ENCODE results near the gene ZNF362. TPM values are rescaled to one million over a fixed set of nuclear protein-coding genes. Genes with fewer than 3 reads are reported as not detected.

ZNF362 gene
- total RNA-seq, 1 donor = 13.4 TPM

- Histone ChIP-seq H3K27ac (ENCODE audit: low read depth, low read length) (no peak overlapping the region), H3K9me3 (ENCODE audit: low read depth, low read length) (no peaks in the 10 kb centered on the region), H3K36me3 (ENCODE audit: insufficient read depth, low read length) (peaks cover 13% of the 10 kb centered on the region), H3K4me2 (ENCODE audit: insufficient read depth, low read length) (no peak overlapping the region), H4K20me1 (ENCODE audit: insufficient read depth, low read length) (peaks cover 42% of the 10 kb centered on the region), H3K4me3 (ENCODE audit: insufficient read depth, low read length) (no peak overlapping the region), H3K79me2 (ENCODE audit: insufficient read depth, low read length) (peaks cover 28% of the 10 kb centered on the region), H3K27me3 (ENCODE audit: insufficient read depth, low read length) (no peaks in the 10 kb centered on the region), H3K4me1 (ENCODE audit: insufficient read depth, low read length) (no peaks in the 10 kb centered on the region), H2AFZ (ENCODE audit: low read length) (no peak overlapping the region)
- TF ChIP-seq CTCF (IDR thresholded peaks at IDR 0.05; ENCODE audit: extremely low read depth, low read depth, low read length) = no peak
- DNase-seq (ENCODE audit: insufficient read length, low spot score, missing footprints) = peak; percentile 17
Observed at GRCh38 chr1:33275195-33275594, 18.9 kb downstream of the ZNF362 start.

GRCh38 chr1:33275706-33276572 is 19.6 kb downstream of the ZNF362 start:
- H2AFZ ChIP-seq (ENCODE audit: low read length) = no peak overlapping the region
- no peaks in the 10 kb centered on the region for H3K27me3 ChIP-seq (ENCODE audit: insufficient read depth, low read length)
- no peaks in the 10 kb centered on the region for H3K9me3 ChIP-seq (ENCODE audit: low read depth, low read length)
- H3K4me3 ChIP-seq (ENCODE audit: insufficient read depth, low read length) = no peak overlapping the region
- H3K4me2 ChIP-seq (ENCODE audit: insufficient read depth, low read length) = no peak overlapping the region
- peaks cover 34% of the 10 kb centered on the region for H4K20me1 ChIP-seq (ENCODE audit: insufficient read depth, low read length)
- H3K79me2 ChIP-seq (ENCODE audit: insufficient read depth, low read length) = peaks cover 25% of the 10 kb centered on the region
- peak; percentile 45 for DNase-seq (ENCODE audit: insufficient read length, low spot score, missing footprints)
- no peak overlapping the region for H3K27ac ChIP-seq (ENCODE audit: low read depth, low read length)
- no peaks in the 10 kb centered on the region for H3K4me1 ChIP-seq (ENCODE audit: insufficient read depth, low read length)
- TF ChIP-seq CTCF (IDR thresholded peaks at IDR 0.05; ENCODE audit: extremely low read depth, low read depth, low read length) = no peak
- peaks cover 13% of the 10 kb centered on the region for H3K36me3 ChIP-seq (ENCODE audit: insufficient read depth, low read length)

- Histone ChIP-seq H3K4me1 (ENCODE audit: insufficient read depth, low read length) (no peaks in the 10 kb centered on the region), H3K27me3 (ENCODE audit: insufficient read depth, low read length) (no peaks in the 10 kb centered on the region), H3K27ac (ENCODE audit: low read depth, low read length) (no peak overlapping the region), H4K20me1 (ENCODE audit: insufficient read depth, low read length) (peaks cover 34% of the 10 kb centered on the region), H3K36me3 (ENCODE audit: insufficient read depth, low read length) (peaks cover 21% of the 10 kb centered on the region), H3K9me3 (ENCODE audit: low read depth, low read length) (no peaks in the 10 kb centered on the region), H2AFZ (ENCODE audit: low read length) (no peak overlapping the region), H3K79me2 (ENCODE audit: insufficient read depth, low read length) (peaks cover 22% of the 10 kb centered on the region), H3K4me2 (ENCODE audit: insufficient read depth, low read length) (no peak overlapping the region), H3K4me3 (ENCODE audit: insufficient read depth, low read length) (no peak overlapping the region)
- peak; percentile 53 for DNase-seq (ENCODE audit: insufficient read length, low spot score, missing footprints)
- no peak for TF ChIP-seq CTCF (IDR thresholded peaks at IDR 0.05; ENCODE audit: extremely low read depth, low read depth, low read length)
Observed at GRCh38 chr1:33276573-33277298, 20.4 kb downstream of the ZNF362 start.

All from osteoblast (primary cell).